GM04504 (cell line): ENCODE data around the gene TUBB3.

Source experiments
- DNase-seq: peaks from one replicate; pipeline ENCODE4 v3.0.0-alpha.2; 2012; ENCODE audit warnings: low read depth

TUBB3 gene

GRCh38 chr16:89938175-89938885, 15.2 kb downstream of the TUBB3 start:
- DNase-seq, result no peak

- no peak for DNase-seq
These were observed 21.6 kb downstream of the TUBB3 start for GRCh38 chr16:89944773-89945172.

- no peak for DNase-seq
These were observed 22.5 kb downstream of the TUBB3 start for GRCh38 chr16:89945654-89946053.

GRCh38 chr16:89946515-89946914, 23.4 kb downstream of the TUBB3 start:
- no peak for DNase-seq

GRCh38 chr16:89949121-89949742, 26.1 kb downstream of the TUBB3 start:
- no peak for DNase-seq

GRCh38 chr16:89949756-89950155, 26.6 kb downstream of the TUBB3 start:
- DNase-seq, result no peak

- no peak for DNase-seq
These were observed 28.4 kb downstream of the TUBB3 start for GRCh38 chr16:89951509-89951908.

GRCh38 chr16:89952049-89952448, 28.9 kb downstream of the TUBB3 start:
- no peak for DNase-seq

- no peak for DNase-seq
These were observed 29.4 kb downstream of the TUBB3 start for GRCh38 chr16:89952551-89952950.

- no peak for DNase-seq
These were observed 30.7 kb downstream of the TUBB3 start for GRCh38 chr16:89953671-89954406.

GRCh38 chr16:89954462-89954861, 31.3 kb downstream of the TUBB3 start:
- no peak for DNase-seq

- DNase-seq, result no peak
These were observed 32.0 kb downstream of the TUBB3 start for GRCh38 chr16:89955001-89955685.

- no peak for DNase-seq
These were observed 33.5 kb downstream of the TUBB3 start for GRCh38 chr16:89956505-89957215.

GRCh38 chr16:89957216-89957785, 34.2 kb downstream of the TUBB3 start:
- no peak for DNase-seq

- no peak for DNase-seq
These were observed 34.9 kb downstream of the TUBB3 start for GRCh38 chr16:89958068-89958467.

- DNase-seq, result no peak
These were observed 35.5 kb downstream of the TUBB3 start for GRCh38 chr16:89958596-89958995.

GRCh38 chr16:89960966-89961365, 37.8 kb downstream of the TUBB3 start:
- DNase-seq, result no peak

GRCh38 chr16:89961920-89962319, 38.8 kb downstream of the TUBB3 start:
- DNase-seq, result no peak

GRCh38 chr16:89962754-89963498, 39.8 kb downstream of the TUBB3 start:
- no peak for DNase-seq

GRCh38 chr16:89964201-89964600, 41.1 kb downstream of the TUBB3 start:
- DNase-seq, result no peak
